Activated naive CD4-positive, alpha-beta T cell treated with anti-CD3 and anti-CD28 coated beads for 36 hours (primary cell): Measurements from ENCODE around the gene OVAAL. TPM values are rescaled to one million over a fixed set of nuclear protein-coding genes. Genes with fewer than 3 reads are reported as not detected.

Source experiments
- CTCF ChIA-PET: fragments of 350-600 bp; sonication (Branson Sonifier 250); formaldehyde crosslinking; loops from one replicate; lab custom pipeline; 2021; ENCODE audit warnings: antibody characterized with exemption; lab: Charles Lee
- DNase-seq: peaks from one replicate; pipeline ENCODE4 v3.0.0-alpha.2; 2020
- H3K27ac Mint-ChIP-seq: one replicate; pipeline ENCODE4 v1.8.0; 2021; ENCODE audit warnings: mild to moderate bottlenecking, mixed read lengths
- H3K27me3 Mint-ChIP-seq: one replicate; pipeline ENCODE4 v1.8.0; 2021; ENCODE audit warnings: low read depth, mixed read lengths
- H3K36me3 Mint-ChIP-seq: one replicate; pipeline ENCODE4 v1.8.0; 2021; ENCODE audit warnings: low read depth, mixed read lengths
- H3K4me1 Mint-ChIP-seq: one replicate; pipeline ENCODE4 v1.8.0; 2021; ENCODE audit warnings: low read depth, mixed read lengths
- H3K4me3 Mint-ChIP-seq: one replicate; pipeline ENCODE4 v1.8.0; 2021; ENCODE audit warnings: mild to moderate bottlenecking, moderate library complexity, mixed read lengths
- H3K9me3 Mint-ChIP-seq: one replicate; pipeline ENCODE4 v1.8.0; 2021; ENCODE audit warnings: mixed read lengths
- intact Hi-C: fragments of 100-400 bp; cut with micrococcal nuclease; formaldehyde crosslinking; loops from one replicate; pipeline ENCODE4 v1.15.1; 2023
- total RNA-seq, 2 experiments: library from RNA; stranded (reverse); gene quantifications; one replicate each; pipeline ENCODE4 v1.2.3, GENCODE V29; 2021

OVAAL gene
- total RNA-seq, 2 experiments from 2014 or later = not detected

GRCh38 chr1:180562640-180563025, 3.9 kb downstream of the OVAAL start:
- Mint-ChIP-seq H3K27me3 (peaks cover 5% of the 10 kb centered on the region), H3K4me1 (no peaks in the 10 kb centered on the region), H3K36me3 (no peaks in the 10 kb centered on the region), H3K27ac (no peak overlapping the region), H3K4me3 (no peak overlapping the region), H3K9me3 (no peaks in the 10 kb centered on the region)
- no peak for DNase-seq
- CTCF ChIA-PET = no interaction called here
- intact Hi-C loops = no loop called here

DNA sequence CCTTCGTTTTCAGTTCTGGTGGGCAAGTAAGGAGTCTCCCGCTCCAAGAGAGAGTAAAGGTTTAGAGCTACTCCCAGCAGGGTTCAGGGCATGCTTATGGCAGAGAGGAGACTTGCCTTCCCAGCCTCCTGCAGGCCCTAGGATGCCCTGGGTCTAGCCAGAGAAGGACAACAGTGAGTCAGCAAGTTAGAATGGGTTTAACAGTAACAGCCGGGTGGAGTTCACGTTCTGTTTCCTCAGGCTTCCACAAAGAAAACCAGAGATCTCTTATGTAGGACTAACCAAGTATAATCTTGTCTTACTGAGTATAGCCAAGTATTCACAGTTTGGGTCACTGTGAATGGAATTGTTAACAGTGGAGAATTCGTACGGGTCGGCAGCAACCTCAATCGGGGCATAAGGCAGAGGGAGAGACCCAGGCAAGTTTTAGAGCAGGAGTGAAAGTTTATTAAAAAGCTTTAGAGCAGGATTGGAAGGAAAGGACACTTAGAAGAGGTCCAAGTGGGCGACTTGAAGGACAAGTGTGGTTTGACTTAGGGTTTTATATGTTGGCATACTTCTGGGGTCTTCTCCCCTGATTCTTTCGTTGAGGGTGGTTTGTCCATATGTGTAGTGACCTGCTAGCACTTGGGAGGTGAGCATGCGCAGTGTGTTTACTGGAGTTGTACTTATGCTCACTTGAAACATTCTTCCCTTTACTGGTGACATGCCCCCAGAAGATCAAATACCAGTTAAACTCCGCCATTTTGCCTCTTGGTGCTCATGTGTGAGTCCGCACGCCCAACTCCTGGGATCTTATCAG, 4.5 kb downstream of the OVAAL start:
- Mint-ChIP-seq H3K9me3 (no peaks in the 10 kb centered on the region), H3K4me1 (no peaks in the 10 kb centered on the region), H3K27ac (no peak overlapping the region), H3K36me3 (no peaks in the 10 kb centered on the region), H3K4me3 (no peak overlapping the region), H3K27me3 (peaks cover 7% of the 10 kb centered on the region)
- no peak for DNase-seq
- CTCF ChIA-PET = no interaction called here
- intact Hi-C loops = no loop called here

DNA sequence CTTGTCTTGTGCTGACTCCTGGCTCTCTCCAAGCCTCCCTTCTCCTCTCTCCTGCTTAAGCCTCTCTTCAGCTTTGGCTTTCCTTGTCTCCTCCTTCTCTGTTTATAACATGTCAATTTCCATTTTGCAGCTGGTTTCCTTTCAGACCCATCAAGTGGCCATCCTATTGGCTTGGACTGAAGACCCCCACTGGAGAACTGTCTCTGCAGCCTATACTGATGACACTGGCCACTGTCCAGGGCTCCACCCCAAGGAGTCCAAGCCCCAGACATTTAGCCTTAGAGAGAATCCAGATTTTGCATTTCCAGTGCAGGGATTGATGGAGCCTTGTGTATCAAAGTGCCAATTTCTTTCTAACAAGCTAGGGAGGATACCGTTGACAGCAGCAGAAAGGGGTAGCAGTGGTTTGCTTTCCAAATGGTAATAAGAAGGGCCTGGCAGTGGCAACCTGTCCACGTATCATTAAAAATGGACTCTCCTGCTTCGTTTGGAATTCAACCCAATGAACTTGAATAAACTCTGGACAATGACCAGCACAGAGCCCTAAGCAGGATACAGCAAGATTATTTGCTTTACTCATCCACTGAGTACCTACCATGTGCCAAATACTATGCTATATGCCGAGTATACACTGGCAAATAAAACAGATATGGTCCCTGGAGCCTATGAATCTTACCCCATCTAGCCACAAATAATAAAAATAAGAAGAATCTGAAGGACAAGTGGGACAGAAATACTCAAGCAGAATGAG, 6.5 kb downstream of the OVAAL start:
- no peaks in the 10 kb centered on the region for H3K36me3 Mint-ChIP-seq
- CTCF ChIA-PET = no interaction called here
- DNase-seq = no peak
- no peak overlapping the region for H3K4me3 Mint-ChIP-seq
- no peaks in the 10 kb centered on the region for H3K9me3 Mint-ChIP-seq
- peaks cover 7% of the 10 kb centered on the region for H3K27me3 Mint-ChIP-seq
- H3K27ac Mint-ChIP-seq = no peak overlapping the region
- no peaks in the 10 kb centered on the region for H3K4me1 Mint-ChIP-seq
- intact Hi-C loops = no loop called here

- Mint-ChIP-seq H3K27me3 (peaks cover 7% of the 10 kb centered on the region), H3K36me3 (no peaks in the 10 kb centered on the region), H3K9me3 (no peaks in the 10 kb centered on the region), H3K4me1 (peaks cover 3% of the 10 kb centered on the region), H3K4me3 (no peak overlapping the region), H3K27ac (no peak overlapping the region)
- DNase-seq = no peak
- intact Hi-C loops = no loop called here
- CTCF ChIA-PET = no interaction called here
Observed at GRCh38 chr1:180566026-180566425, 7.3 kb downstream of the OVAAL start.

DNA sequence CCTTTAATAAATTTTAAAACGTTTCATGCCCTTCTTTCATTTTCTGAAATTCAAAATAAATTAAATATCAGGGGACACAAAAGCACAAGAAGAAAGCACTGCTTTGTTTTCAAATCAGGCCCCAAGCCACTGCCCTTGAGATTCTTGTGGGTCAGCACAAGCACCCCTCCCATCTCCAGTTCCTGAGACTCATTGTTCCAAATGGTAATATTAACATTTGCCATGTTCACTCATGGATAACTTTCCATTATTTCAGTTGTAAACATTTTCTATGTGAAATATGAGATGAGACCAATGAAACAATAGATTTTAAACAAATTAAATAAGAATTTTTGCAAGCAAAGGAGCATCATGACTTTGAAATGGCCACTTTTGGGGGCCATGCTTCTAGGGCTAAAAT, 7.7 kb downstream of the OVAAL start:
- Mint-ChIP-seq H3K27ac (no peak overlapping the region), H3K4me1 (peaks cover 8% of the 10 kb centered on the region), H3K9me3 (no peaks in the 10 kb centered on the region), H3K36me3 (no peaks in the 10 kb centered on the region), H3K4me3 (no peak overlapping the region), H3K27me3 (peaks cover 4% of the 10 kb centered on the region)
- no peak for DNase-seq
- intact Hi-C loops = no loop called here
- CTCF ChIA-PET = interaction anchor here (0.6 kb wide), 1 partner anchor 287 kb away, joined by 3 read pairs; no protein-coding TSS in a partner anchor

GRCh38 chr1:180567654-180568053, 8.9 kb downstream of the OVAAL start:
- DNase-seq = no peak
- Mint-ChIP-seq H3K27me3 (peaks cover 7% of the 10 kb centered on the region), H3K36me3 (no peaks in the 10 kb centered on the region), H3K27ac (no peak overlapping the region), H3K4me3 (no peak overlapping the region), H3K9me3 (no peaks in the 10 kb centered on the region), H3K4me1 (peaks cover 20% of the 10 kb centered on the region)
- CTCF ChIA-PET = no interaction called here
- intact Hi-C loops = no loop called here

GRCh38 chr1:180568184-180568583, 9.4 kb downstream of the OVAAL start:
- peaks cover 25% of the 10 kb centered on the region for H3K4me1 Mint-ChIP-seq
- H3K9me3 Mint-ChIP-seq = no peaks in the 10 kb centered on the region
- CTCF ChIA-PET = interaction anchor here (0.9 kb wide), 1 partner anchor 53 kb away, joined by 3 read pairs; no protein-coding TSS in a partner anchor
- peaks cover 7% of the 10 kb centered on the region for H3K27me3 Mint-ChIP-seq
- DNase-seq = no peak
- intact Hi-C loops = no loop called here
- H3K27ac Mint-ChIP-seq = no peak overlapping the region
- no peak overlapping the region for H3K4me3 Mint-ChIP-seq
- H3K36me3 Mint-ChIP-seq = no peaks in the 10 kb centered on the region

- Mint-ChIP-seq H3K36me3 (no peaks in the 10 kb centered on the region), H3K27me3 (peaks cover 10% of the 10 kb centered on the region), H3K27ac (peak overlapping the region; percentile 72), H3K9me3 (no peaks in the 10 kb centered on the region), H3K4me3 (no peak overlapping the region), H3K4me1 (peaks cover 25% of the 10 kb centered on the region)
- CTCF ChIA-PET = interaction anchor here (0.7 kb wide), 1 partner anchor 14 kb away, joined by 3 read pairs; no protein-coding TSS in a partner anchor
- intact Hi-C loops = loop anchor here (5.0 kb wide), 1 partner anchor 826 kb away; no protein-coding TSS in a partner anchor
- DNase-seq = no peak
Observed at GRCh38 chr1:180571060-180571831, 12.5 kb downstream of the OVAAL start.

GRCh38 chr1:180571832-180572636, 13.3 kb downstream of the OVAAL start:
- peaks cover 10% of the 10 kb centered on the region for H3K27me3 Mint-ChIP-seq
- CTCF ChIA-PET = interaction anchor here (0.7 kb wide), 1 partner anchor 13 kb away, joined by 3 read pairs; no protein-coding TSS in a partner anchor
- no peaks in the 10 kb centered on the region for H3K36me3 Mint-ChIP-seq
- H3K9me3 Mint-ChIP-seq = no peaks in the 10 kb centered on the region
- H3K4me3 Mint-ChIP-seq = no peak overlapping the region
- peak overlapping the region; percentile 72 for H3K27ac Mint-ChIP-seq
- H3K4me1 Mint-ChIP-seq = peaks cover 25% of the 10 kb centered on the region
- intact Hi-C loops = loop anchor here (1.0 to 5.0 kb wide), 5 partner anchors 13 to 825 kb away; partner anchors contain the start of gene ACBD6
- peak; percentile 67 for DNase-seq

DNA sequence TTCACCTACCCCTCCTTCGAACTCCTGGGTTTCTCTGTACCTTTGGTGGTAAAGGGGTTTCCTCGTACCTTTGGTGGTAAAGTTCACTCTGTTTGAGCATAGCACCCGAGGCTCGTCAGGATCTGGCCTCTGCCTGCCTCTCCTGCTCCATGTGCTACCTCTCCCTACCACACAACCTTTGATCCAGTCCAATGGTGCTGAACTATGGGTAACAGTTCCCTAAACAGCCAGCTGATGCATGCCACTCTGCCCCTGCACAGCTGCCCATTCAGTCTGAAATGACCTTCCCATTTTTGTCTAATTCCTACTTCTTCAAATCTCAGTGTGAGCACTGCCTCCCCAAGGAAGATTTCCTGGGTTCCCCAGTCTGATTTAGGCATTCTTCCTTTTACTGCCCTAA, 14.0 kb downstream of the OVAAL start:
- CTCF ChIA-PET = no interaction called here

DNA sequence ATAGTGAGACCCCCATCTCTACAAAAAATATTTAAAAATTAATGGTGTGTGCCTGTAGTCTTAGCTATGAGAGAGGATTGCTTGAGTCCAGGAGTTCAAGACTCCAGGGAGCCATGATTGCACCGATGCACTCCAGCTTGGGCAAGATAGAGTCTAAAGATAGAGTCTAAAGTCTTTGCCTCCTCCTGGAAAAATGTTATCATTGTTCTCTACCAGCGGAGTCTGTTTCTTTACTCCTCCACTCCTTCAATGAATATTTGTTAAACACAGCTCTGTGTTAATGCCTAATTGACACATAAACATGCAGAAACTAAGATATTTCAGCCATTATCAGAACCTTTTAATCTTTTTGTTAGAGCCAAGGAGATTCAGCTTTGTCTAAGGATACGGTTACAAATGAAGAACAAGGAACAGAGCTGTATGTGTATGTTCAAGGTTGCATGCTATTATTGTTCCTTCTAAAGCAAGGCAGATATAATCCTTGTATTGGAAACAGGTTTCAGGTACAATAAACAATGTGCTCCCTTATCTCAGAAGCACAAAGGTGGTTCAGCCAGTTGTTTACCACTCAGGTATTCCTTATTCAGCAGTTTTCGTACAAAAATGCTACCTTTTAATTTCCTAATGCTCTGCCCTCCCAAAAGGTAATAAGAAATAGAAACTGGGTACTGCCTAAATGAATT, 15.4 kb downstream of the OVAAL start:
- H3K4me1 Mint-ChIP-seq = peaks cover 25% of the 10 kb centered on the region
- peaks cover 6% of the 10 kb centered on the region for H3K27me3 Mint-ChIP-seq
- H3K36me3 Mint-ChIP-seq = no peaks in the 10 kb centered on the region
- H3K9me3 Mint-ChIP-seq = no peaks in the 10 kb centered on the region
- H3K27ac Mint-ChIP-seq = no peak overlapping the region
- intact Hi-C loops = loop anchor here (5.0 kb wide), 1 partner anchor 823 kb away; no protein-coding TSS in a partner anchor
- CTCF ChIA-PET = interaction anchor here (0.6 kb wide), 2 partner anchors 14 to 241 kb away, joined by 3 read pairs; no protein-coding TSS in a partner anchor
- DNase-seq = no peak
- no peak overlapping the region for H3K4me3 Mint-ChIP-seq

More for the DNA sequence above, 14.0 kb downstream of the OVAAL start:
- Mint-ChIP-seq H3K36me3 (no peaks in the 10 kb centered on the region), H3K4me3 (no peak overlapping the region), H3K4me1 (peaks cover 25% of the 10 kb centered on the region), H3K27me3 (peaks cover 7% of the 10 kb centered on the region), H3K27ac (peak overlapping the region; percentile 72), H3K9me3 (no peaks in the 10 kb centered on the region)
- intact Hi-C loops = loop anchor here (1.0 to 5.0 kb wide), 5 partner anchors 13 to 825 kb away; partner anchors contain the start of gene ACBD6
- no peak for DNase-seq
